GM15510 (cell line): ENCODE measurements around the gene HOXD10.

Source experiments
- POLR2A ChIP-seq: IDR thresholded peaks from 3 replicates; pipeline ENCODE4 v1.6.1; 2011; ENCODE audit warnings: borderline replicate concordance; ENCODE audit not compliant: insufficient read length; ENCODE audit errors: extremely low read depth

Gene HOXD10

GRCh38 chr2:176149939-176150583 lies 33.5 kb downstream of the HOXD10 start:
- TF ChIP-seq POLR2A, result no peak

GRCh38 chr2:176150584-176151441 lies 34.2 kb downstream of the HOXD10 start:
- no peak for TF ChIP-seq POLR2A

- TF ChIP-seq POLR2A, result no peak
Observed at GRCh38 chr2:176151442-176152287, 35.1 kb downstream of the HOXD10 start, which contains the start of gene HOXD4. Gene HOXD4 (plus strand): TSS chr2:176151550. CDS start chr2:176151634, 84 bp downstream.

- no peak for TF ChIP-seq POLR2A
Observed at GRCh38 chr2:176152350-176153181, 36.0 kb downstream of the HOXD10 start.

- TF ChIP-seq POLR2A, result no peak
Observed at GRCh38 chr2:176154576-176155252, 38.1 kb downstream of the HOXD10 start.

- no peak for TF ChIP-seq POLR2A
Observed at GRCh38 chr2:176155356-176156044, 38.9 kb downstream of the HOXD10 start.

- TF ChIP-seq POLR2A, result no peak
Observed at GRCh38 chr2:176156301-176156806, 39.8 kb downstream of the HOXD10 start.

GRCh38 chr2:176156807-176157498 lies 40.4 kb downstream of the HOXD10 start, which contains the start of gene HOXD3:
Gene HOXD3 (plus strand): TSS chr2:176157307. CDS start chr2:176169115, 11,808 bp downstream.
- no peak for TF ChIP-seq POLR2A

- TF ChIP-seq POLR2A, result no peak
Observed at GRCh38 chr2:176157499-176158185, 41.1 kb downstream of the HOXD10 start.

- no peak for TF ChIP-seq POLR2A
Observed at GRCh38 chr2:176158186-176158591, 41.6 kb downstream of the HOXD10 start.

- TF ChIP-seq POLR2A, result no peak
Observed at GRCh38 chr2:176158855-176159662, 42.5 kb downstream of the HOXD10 start.
